Activated CD4-positive, alpha-beta T cell treated with anti-CD3 and anti-CD28 coated beads, Interleukin-2, amount 10 ng/mL, durations not matched to agents 7 days and 5 days (primary cell): ENCODE results near the gene RAB27B. TPM values are rescaled to one million over a fixed set of nuclear protein-coding genes. Genes with fewer than 3 reads are reported as not detected.
A peak's percentile ranks its signal among the peaks of the same experiment; 100 is the strongest.

ENCODE experiments used
- CTCF ChIA-PET: fragments of 350-600 bp; sonication (Branson Sonifier 250); formaldehyde crosslinking; loops from one replicate; lab custom pipeline; 2021; ENCODE audit warnings: antibody characterized with exemption; lab: Charles Lee
- POLR2A ChIA-PET: fragments of 350-600 bp; sonication (Branson Sonifier 250); formaldehyde crosslinking; loops from one replicate; lab custom pipeline; 2021; ENCODE audit warnings: antibody characterized with exemption; lab: Charles Lee
- DNase-seq: peaks from one replicate; pipeline ENCODE4 v3.0.0-alpha.2; 2020
- H3K27ac Mint-ChIP-seq: one replicate; pipeline ENCODE4 v1.8.0; 2021; ENCODE audit warnings: mild to moderate bottlenecking, moderate library complexity, mixed read lengths
- H3K27me3 Mint-ChIP-seq: one replicate; pipeline ENCODE4 v1.8.0; 2021; ENCODE audit warnings: mixed read lengths
- H3K36me3 Mint-ChIP-seq: one replicate; pipeline ENCODE4 v1.8.0; 2021; ENCODE audit warnings: low read depth, mixed read lengths
- H3K4me1 Mint-ChIP-seq: one replicate; pipeline ENCODE4 v1.8.0; 2021; ENCODE audit warnings: mixed read lengths
- H3K4me3 Mint-ChIP-seq: one replicate; pipeline ENCODE4 v1.8.0; 2021; ENCODE audit warnings: mild to moderate bottlenecking, moderate library complexity, mixed read lengths
- H3K9me3 Mint-ChIP-seq: one replicate; pipeline ENCODE4 v1.8.0; 2021; ENCODE audit warnings: mixed read lengths
- total RNA-seq, 2 experiments: library from RNA; stranded (reverse); gene quantifications; one replicate each; pipeline ENCODE4 v1.2.3, GENCODE V29; 2021

RAB27B gene
- total RNA-seq, 2 experiments from 2014 or later, result 4.8 to 5.2 TPM

GRCh38 chr18:54879691-54880090, 51.4 kb downstream of the RAB27B start:
- ChIA-PET POLR2A (no interaction called here), CTCF (no interaction called here)
- Mint-ChIP-seq H3K4me1 (no peaks in the 10 kb centered on the region), H3K27ac (no peak overlapping the region), H3K27me3 (no peaks in the 10 kb centered on the region), H3K36me3 (no peaks in the 10 kb centered on the region), H3K9me3 (peaks cover 3% of the 10 kb centered on the region), H3K4me3 (no peak overlapping the region)
- DNase-seq, result no peak

- POLR2A ChIA-PET, result no interaction called here
- no peaks in the 10 kb centered on the region for H3K4me1 Mint-ChIP-seq
- H3K9me3 Mint-ChIP-seq, result peaks cover 3% of the 10 kb centered on the region
- H3K36me3 Mint-ChIP-seq, result peaks cover 4% of the 10 kb centered on the region
- CTCF ChIA-PET, result no interaction called here
- H3K4me3 Mint-ChIP-seq, result no peak overlapping the region
- no peaks in the 10 kb centered on the region for H3K27me3 Mint-ChIP-seq
- DNase-seq, result no peak
- H3K27ac Mint-ChIP-seq, result no peak overlapping the region
Observed at GRCh38 chr18:54880395-54881105, 52.3 kb downstream of the RAB27B start.

- H3K27me3 Mint-ChIP-seq, result no peaks in the 10 kb centered on the region
- ChIA-PET CTCF (no interaction called here), POLR2A (no interaction called here)
- H3K27ac Mint-ChIP-seq, result no peak overlapping the region
- H3K36me3 Mint-ChIP-seq, result peaks cover 4% of the 10 kb centered on the region
- no peak overlapping the region for H3K4me3 Mint-ChIP-seq
- H3K9me3 Mint-ChIP-seq, result peaks cover 3% of the 10 kb centered on the region
- no peaks in the 10 kb centered on the region for H3K4me1 Mint-ChIP-seq
- no peak for DNase-seq
Observed at GRCh38 chr18:54881229-54881768, 53.0 kb downstream of the RAB27B start.

- no peak overlapping the region for H3K27ac Mint-ChIP-seq
- peaks cover 4% of the 10 kb centered on the region for H3K36me3 Mint-ChIP-seq
- CTCF ChIA-PET, result no interaction called here
- H3K4me3 Mint-ChIP-seq, result no peak overlapping the region
- peaks cover 3% of the 10 kb centered on the region for H3K9me3 Mint-ChIP-seq
- no peak for DNase-seq
- H3K4me1 Mint-ChIP-seq, result no peaks in the 10 kb centered on the region
- H3K27me3 Mint-ChIP-seq, result no peaks in the 10 kb centered on the region
- POLR2A ChIA-PET, result no interaction called here
Observed at GRCh38 chr18:54882318-54882717, 54.0 kb downstream of the RAB27B start.

GRCh38 chr18:54883816-54884604, 55.7 kb downstream of the RAB27B start:
- CTCF ChIA-PET, result interaction anchor here (1.2 kb wide), 1 partner anchor 24 kb away, joined by 3 read pairs; no protein-coding TSS in a partner anchor
- H3K27me3 Mint-ChIP-seq, result no peaks in the 10 kb centered on the region
- H3K27ac Mint-ChIP-seq, result no peak overlapping the region
- DNase-seq, result no peak
- H3K36me3 Mint-ChIP-seq, result peaks cover 6% of the 10 kb centered on the region
- POLR2A ChIA-PET, result no interaction called here
- H3K4me1 Mint-ChIP-seq, result no peaks in the 10 kb centered on the region
- H3K4me3 Mint-ChIP-seq, result no peak overlapping the region
- peaks cover 3% of the 10 kb centered on the region for H3K9me3 Mint-ChIP-seq

GRCh38 chr18:54888378-54888777, 60.1 kb downstream of the RAB27B start:
- POLR2A ChIA-PET, result no interaction called here
- Mint-ChIP-seq H3K27ac (no peak overlapping the region), H3K9me3 (no peaks in the 10 kb centered on the region), H3K4me1 (no peaks in the 10 kb centered on the region), H3K27me3 (no peaks in the 10 kb centered on the region), H3K4me3 (no peak overlapping the region), H3K36me3 (peaks cover 7% of the 10 kb centered on the region)
- DNase-seq, result no peak
- CTCF ChIA-PET, result no interaction called here

- DNase-seq, result no peak
- H3K27me3 Mint-ChIP-seq, result no peaks in the 10 kb centered on the region
- POLR2A ChIA-PET, result no interaction called here
Observed at GRCh38 chr18:54888933-54889332, 60.7 kb downstream of the RAB27B start.

GRCh38 chr18:54899500-54899899, 71.2 kb downstream of the RAB27B start:
- Mint-ChIP-seq H3K36me3 (no peaks in the 10 kb centered on the region), H3K9me3 (no peaks in the 10 kb centered on the region), H3K4me1 (no peaks in the 10 kb centered on the region), H3K27me3 (peaks cover 3% of the 10 kb centered on the region), H3K4me3 (no peak overlapping the region), H3K27ac (no peak overlapping the region)
- POLR2A ChIA-PET, result no interaction called here
- CTCF ChIA-PET, result no interaction called here
- no peak for DNase-seq

More at GRCh38 chr18:54888933-54889332, 60.7 kb downstream of the RAB27B start:
- Mint-ChIP-seq H3K27ac (no peak overlapping the region), H3K4me1 (no peaks in the 10 kb centered on the region), H3K36me3 (peaks cover 7% of the 10 kb centered on the region), H3K9me3 (no peaks in the 10 kb centered on the region), H3K4me3 (no peak overlapping the region)
- CTCF ChIA-PET, result no interaction called here

- Mint-ChIP-seq H3K27ac (no peak overlapping the region), H3K4me1 (peaks cover 3% of the 10 kb centered on the region), H3K27me3 (peaks cover 3% of the 10 kb centered on the region), H3K4me3 (no peak overlapping the region), H3K9me3 (no peaks in the 10 kb centered on the region), H3K36me3 (no peaks in the 10 kb centered on the region)
- POLR2A ChIA-PET, result no interaction called here
- CTCF ChIA-PET, result no interaction called here
- no peak for DNase-seq
Observed at GRCh38 chr18:54900290-54900689, 72.0 kb downstream of the RAB27B start.

- POLR2A ChIA-PET, result no interaction called here
Observed at GRCh38 chr18:54904581-54904980, 76.3 kb downstream of the RAB27B start.

GRCh38 chr18:54905629-54906028, 77.4 kb downstream of the RAB27B start:
- POLR2A ChIA-PET, result no interaction called here

More at GRCh38 chr18:54904581-54904980, 76.3 kb downstream of the RAB27B start:
- Mint-ChIP-seq H3K4me1 (peaks cover 3% of the 10 kb centered on the region), H3K27ac (no peak overlapping the region), H3K4me3 (no peak overlapping the region), H3K27me3 (peaks cover 7% of the 10 kb centered on the region), H3K9me3 (no peaks in the 10 kb centered on the region), H3K36me3 (no peaks in the 10 kb centered on the region)
- DNase-seq, result no peak
- CTCF ChIA-PET, result no interaction called here

GRCh38 chr18:54906331-54907185, 78.3 kb downstream of the RAB27B start:
- H3K9me3 Mint-ChIP-seq, result no peaks in the 10 kb centered on the region

More at GRCh38 chr18:54905629-54906028, 77.4 kb downstream of the RAB27B start:
- H3K4me1 Mint-ChIP-seq, result peaks cover 3% of the 10 kb centered on the region
- no peak for DNase-seq
- CTCF ChIA-PET, result no interaction called here
- H3K27me3 Mint-ChIP-seq, result peaks cover 7% of the 10 kb centered on the region
- no peaks in the 10 kb centered on the region for H3K36me3 Mint-ChIP-seq
- H3K4me3 Mint-ChIP-seq, result no peak overlapping the region
- H3K9me3 Mint-ChIP-seq, result no peaks in the 10 kb centered on the region
- peak overlapping the region; percentile 36 for H3K27ac Mint-ChIP-seq

More at GRCh38 chr18:54906331-54907185, 78.3 kb downstream of the RAB27B start:
- H3K27me3 Mint-ChIP-seq, result peaks cover 7% of the 10 kb centered on the region
- H3K27ac Mint-ChIP-seq, result no peak overlapping the region
- no peak for DNase-seq
- H3K4me3 Mint-ChIP-seq, result no peak overlapping the region
- POLR2A ChIA-PET, result no interaction called here
- H3K4me1 Mint-ChIP-seq, result peaks cover 3% of the 10 kb centered on the region
- no peaks in the 10 kb centered on the region for H3K36me3 Mint-ChIP-seq
- CTCF ChIA-PET, result no interaction called here
